GM23338 (cell line): ENCODE measurements around the gene FAT1. TPM values are rescaled to one million over a fixed set of nuclear protein-coding genes. Genes with fewer than 3 reads are reported as not detected.

ENCODE experiments used
- ATAC-seq: fragments of 200-7000 bp; cut with Tn5 transposase; 3 replicates; pipeline ENCODE4 v1.9.1; 2020
- DNase-seq: peaks from one replicate; pipeline ENCODE4 v3.0.0-alpha.2; 2015; ENCODE audit warnings: low spot score
- H2AFZ ChIP-seq: fragments of 200-600 bp; sonication (generic); 2 replicates; pipeline ENCODE4 v1.8.0; 2016; ENCODE audit warnings: antibody characterized with exemption, mild to moderate bottlenecking, moderate library complexity
- H3F3A ChIP-seq: fragments of 200-600 bp; sonication (generic); replicated peaks from 2 replicates; pipeline ENCODE4 v1.8.0; 2017; ENCODE audit warnings: antibody characterized with exemption, mixed run types, low read depth
- H3K27ac ChIP-seq: fragments of 200-600 bp; sonication (generic); 2 replicates; pipeline ENCODE4 v1.6.1; 2016; ENCODE audit warnings: low read depth
- H3K27me3 ChIP-seq: fragments of 200-600 bp; sonication (generic); 2 replicates; pipeline ENCODE4 v1.8.0; 2016; ENCODE audit warnings: mild to moderate bottlenecking, mixed run types, moderate library complexity; ENCODE audit not compliant: insufficient read depth
- H3K36me3 ChIP-seq: fragments of 200-600 bp; sonication (generic); 2 replicates; pipeline ENCODE4 v1.8.0; 2016; ENCODE audit warnings: mild to moderate bottlenecking; ENCODE audit not compliant: insufficient read depth
- H3K4me1 ChIP-seq: fragments of 200-600 bp; sonication (generic); 2 replicates; pipeline ENCODE4 v1.8.0; 2016; ENCODE audit warnings: mild to moderate bottlenecking, moderate library complexity; ENCODE audit not compliant: insufficient read depth
- H3K4me2 ChIP-seq: fragments of 200-600 bp; sonication (generic); 2 replicates; pipeline ENCODE4 v1.7.1; 2017; ENCODE audit warnings: mixed run types
- H3K4me3 ChIP-seq: fragments of 200-600 bp; sonication (generic); 2 replicates; pipeline ENCODE4 v1.6.1; 2016; ENCODE audit warnings: mixed run types
- H3K79me2 ChIP-seq: fragments of 200-600 bp; sonication (generic); replicated peaks from 2 replicates; pipeline ENCODE4 v1.8.0; 2017; ENCODE audit warnings: mild to moderate bottlenecking; ENCODE audit not compliant: insufficient read depth
- H3K9me2 ChIP-seq: fragments of 200-600 bp; sonication (generic); 2 replicates; pipeline ENCODE4 v1.8.0; 2017; ENCODE audit not compliant: insufficient read depth
- H4K20me1 ChIP-seq: fragments of 200-600 bp; sonication (generic); replicated peaks from 2 replicates; pipeline ENCODE4 v1.8.0; 2017; ENCODE audit warnings: mild to moderate bottlenecking; ENCODE audit not compliant: insufficient read depth
- H3K27ac Mint-ChIP-seq: 2 replicates; pipeline ENCODE4 v1.8.0; 2020; ENCODE audit warnings: inconsistent platforms, mild to moderate bottlenecking, moderate library complexity, mixed read lengths
- H3K27me3 Mint-ChIP-seq: 3 replicates; pipeline ENCODE4 v1.8.0; 2022; ENCODE audit warnings: low read depth, mild to moderate bottlenecking, moderate library complexity, mixed read lengths, inconsistent platforms; ENCODE audit not compliant: insufficient read depth, poor library complexity
- H3K36me3 Mint-ChIP-seq: 3 replicates; pipeline ENCODE4 v1.8.0; 2021; ENCODE audit warnings: low read depth, mild to moderate bottlenecking, inconsistent platforms, moderate library complexity, mixed read lengths
- H3K4me1 Mint-ChIP-seq: 3 replicates; pipeline ENCODE4 v1.8.0; 2020; ENCODE audit warnings: mild to moderate bottlenecking, inconsistent platforms, mixed read lengths
- H3K4me3 Mint-ChIP-seq: 3 replicates; pipeline ENCODE4 v1.8.0; 2021; ENCODE audit warnings: moderate library complexity, mild to moderate bottlenecking, inconsistent platforms, mixed read lengths
- H3K9me3 Mint-ChIP-seq: 3 replicates; pipeline ENCODE4 v1.8.0; 2020; ENCODE audit warnings: moderate library complexity, mild to moderate bottlenecking, inconsistent platforms, mixed read lengths
- CREB1 ChIP-seq: fragments of 250-450 bp; sonication (Bioruptor Pico); IDR thresholded peaks from 2 replicates; pipeline ENCODE4 v1.5.0; 2020; ENCODE audit warnings: low read depth, mild to moderate bottlenecking, moderate library complexity
- EZH2 ChIP-seq: fragments of 200-600 bp; sonication (generic); IDR thresholded peaks from one replicate; pipeline ENCODE4 v1.8.0; 2017; ENCODE audit warnings: antibody characterized with exemption, mild to moderate bottlenecking, low read depth; ENCODE audit not compliant: unreplicated experiment
- EZH2phosphoT487 ChIP-seq: fragments of 200-600 bp; sonication (generic); IDR thresholded peaks from one replicate; pipeline ENCODE4 v1.8.1; 2018; ENCODE audit warnings: antibody characterized with exemption; ENCODE audit not compliant: unreplicated experiment
- JUNB ChIP-seq: IDR thresholded peaks from one replicate; pipeline ENCODE4 v1.6.1; 2016; ENCODE audit warnings: antibody characterized with exemption; ENCODE audit not compliant: unreplicated experiment
- NANOG ChIP-seq: IDR thresholded peaks from 2 replicates; pipeline ENCODE4 v1.6.1; 2016; ENCODE audit warnings: antibody characterized with exemption, borderline replicate concordance
- POLR2AphosphoS5 ChIP-seq: IDR thresholded peaks from 2 replicates; pipeline ENCODE4 v1.6.1; 2016; ENCODE audit warnings: antibody characterized with exemption, low read depth
- REST ChIP-seq: IDR thresholded peaks from one replicate; pipeline ENCODE4 v1.6.1; 2018; ENCODE audit warnings: antibody characterized with exemption; ENCODE audit not compliant: unreplicated experiment
- STAT1 ChIP-seq: IDR thresholded peaks from one replicate; pipeline ENCODE4 v1.6.1; 2016; ENCODE audit warnings: antibody characterized with exemption; ENCODE audit not compliant: unreplicated experiment
- ZNF114 ChIP-seq: fragments of 250-450 bp; sonication (Bioruptor Pico); IDR thresholded peaks from 2 replicates; pipeline ENCODE4 v1.5.0; 2020; ENCODE audit warnings: mild to moderate bottlenecking, moderate library complexity
- ZNF331 ChIP-seq: fragments of 250-450 bp; sonication (Bioruptor Pico); IDR thresholded peaks from 2 replicates; pipeline ENCODE4 v1.5.0; 2020; ENCODE audit warnings: low read depth, mild to moderate bottlenecking, moderate library complexity
- ZNF462 ChIP-seq: fragments of 250-450 bp; sonication (Bioruptor Pico); IDR thresholded peaks from 2 replicates; pipeline ENCODE4 v1.5.0; 2020; ENCODE audit warnings: mild to moderate bottlenecking, moderate library complexity
- polyA plus RNA-seq: library from polyadenylated mRNA; unstranded; fragments of >200 nt; fragmentation: Nextera tagmentation; extraction: Ambion mirVana; gene quantifications from 2 replicates; pipeline ENCODE4 v1.2.1, GENCODE V29; 2016
- total RNA-seq: library from RNA; depleted of rRNA; stranded (reverse); fragments of >200 nt; shearing (Covaris generic); gene quantifications from 2 replicates; pipeline ENCODE4 v1.2.3, GENCODE V29; 2014
- TF ChIP-seq, protein P1 (sequence below), 2 experiments: fragments of 200-600 bp in 1 of 2; sonication (generic) in 1 of 2; conservative IDR thresholded peaks; 2 replicates each; pipeline versions ENCODE4 v1.5.1 to v1.6.1; 2016 to 2017; ENCODE audit warnings: antibody characterized with exemption in 2 of 2, low read depth in 2 of 2, mild to moderate bottlenecking in 2 of 2, moderate library complexity in 1 of 2
- TF ChIP-seq, protein P2 (sequence below): IDR thresholded peaks from 2 replicates; pipeline ENCODE4 v1.6.1; 2016; ENCODE audit warnings: antibody characterized with exemption

FAT1 gene
- total and polyA plus RNA-seq, 2 experiments from 2014 or later, result 37.6 to 137 TPM

GRCh38 chr4:186701273-186701672 is 22.4 kb downstream of the FAT1 start (continued):
- TF ChIP-seq, protein P1, sequence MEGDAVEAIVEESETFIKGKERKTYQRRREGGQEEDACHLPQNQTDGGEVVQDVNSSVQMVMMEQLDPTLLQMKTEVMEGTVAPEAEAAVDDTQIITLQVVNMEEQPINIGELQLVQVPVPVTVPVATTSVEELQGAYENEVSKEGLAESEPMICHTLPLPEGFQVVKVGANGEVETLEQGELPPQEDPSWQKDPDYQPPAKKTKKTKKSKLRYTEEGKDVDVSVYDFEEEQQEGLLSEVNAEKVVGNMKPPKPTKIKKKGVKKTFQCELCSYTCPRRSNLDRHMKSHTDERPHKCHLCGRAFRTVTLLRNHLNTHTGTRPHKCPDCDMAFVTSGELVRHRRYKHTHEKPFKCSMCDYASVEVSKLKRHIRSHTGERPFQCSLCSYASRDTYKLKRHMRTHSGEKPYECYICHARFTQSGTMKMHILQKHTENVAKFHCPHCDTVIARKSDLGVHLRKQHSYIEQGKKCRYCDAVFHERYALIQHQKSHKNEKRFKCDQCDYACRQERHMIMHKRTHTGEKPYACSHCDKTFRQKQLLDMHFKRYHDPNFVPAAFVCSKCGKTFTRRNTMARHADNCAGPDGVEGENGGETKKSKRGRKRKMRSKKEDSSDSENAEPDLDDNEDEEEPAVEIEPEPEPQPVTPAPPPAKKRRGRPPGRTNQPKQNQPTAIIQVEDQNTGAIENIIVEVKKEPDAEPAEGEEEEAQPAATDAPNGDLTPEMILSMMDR (conservative IDR thresholded peaks at IDR 0.05; ENCODE audit: low read depth in 2 of 2), result no peak

DNA sequence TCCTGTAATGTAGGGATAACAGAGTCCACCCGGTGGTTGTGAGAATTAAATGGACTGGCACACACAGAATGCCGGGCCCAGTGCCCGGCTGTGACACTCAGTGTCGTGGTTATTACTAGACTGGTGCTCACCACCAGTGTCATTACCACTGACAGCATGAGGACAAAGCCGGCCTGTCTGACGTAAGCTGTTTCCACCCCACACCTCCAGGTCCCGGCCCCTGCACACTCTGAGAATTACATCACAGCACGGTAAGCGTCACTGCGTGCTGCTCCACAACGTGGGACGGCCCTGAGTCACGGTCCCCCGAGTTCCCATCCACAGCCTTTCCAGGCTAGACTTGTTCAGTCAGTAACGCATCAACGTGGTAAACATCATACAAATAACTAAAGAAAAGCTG is 22.9 kb downstream of the FAT1 start:
- Mint-ChIP-seq H3K27me3 (peaks cover 11% of the 10 kb centered on the region), H3K4me1 (peaks cover 66% of the 10 kb centered on the region), H3K27ac (0 out of 2 replicates have a peak overlapping the region, but pooled peaks have one; percentile 66), H3K4me3 (peak overlapping the region; percentile 32; the same call in 1 of the 3 replicates), H3K9me3 (no peaks in the 10 kb centered on the region), H3K36me3 (peaks cover 35% of the 10 kb centered on the region)
- Histone ChIP-seq H3K4me3 (no peak overlapping the region; the same call in 1 of the 2 replicates), H3F3A (no peaks in the 10 kb centered on the region), H3K27me3 (no peaks in the 10 kb centered on the region), H3K4me1 (peaks cover 41% of the 10 kb centered on the region), H3K9me2 (no peaks in the 10 kb centered on the region), H4K20me1 (0 out of 2 replicates have a peak, but pooled peaks cover 11% of the 10 kb centered on the region), H3K27ac (peak overlapping the region; percentile 54; the same call in 1 of the 2 replicates), H2AFZ (no peak overlapping the region), H3K79me2 (peaks cover 97% of the 10 kb centered on the region), H3K4me2 (peak overlapping the region; percentile 39), H3K36me3 (no peaks in the 10 kb centered on the region)
- ATAC-seq (peak; percentile 10; the same call in 2 of the 3 replicates), DNase-seq (no peak)
- TF ChIP-seq CREB1 (no peak), STAT1 (no peak), NANOG (no peak), JUNB (no peak), ZNF462 (CRISPR knock-in tag) (no peak), REST (no peak), EZH2phosphoT487 (no peak), ZNF114 (CRISPR knock-in tag) (no peak), EZH2 (no peak), POLR2AphosphoS5 (no peak), ZNF331 (CRISPR knock-in tag) (no peak)
- TF ChIP-seq, protein P2, sequence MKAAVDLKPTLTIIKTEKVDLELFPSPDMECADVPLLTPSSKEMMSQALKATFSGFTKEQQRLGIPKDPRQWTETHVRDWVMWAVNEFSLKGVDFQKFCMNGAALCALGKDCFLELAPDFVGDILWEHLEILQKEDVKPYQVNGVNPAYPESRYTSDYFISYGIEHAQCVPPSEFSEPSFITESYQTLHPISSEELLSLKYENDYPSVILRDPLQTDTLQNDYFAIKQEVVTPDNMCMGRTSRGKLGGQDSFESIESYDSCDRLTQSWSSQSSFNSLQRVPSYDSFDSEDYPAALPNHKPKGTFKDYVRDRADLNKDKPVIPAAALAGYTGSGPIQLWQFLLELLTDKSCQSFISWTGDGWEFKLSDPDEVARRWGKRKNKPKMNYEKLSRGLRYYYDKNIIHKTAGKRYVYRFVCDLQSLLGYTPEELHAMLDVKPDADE, result no peak
